GM12864 (cell line): ENCODE measurements around the gene GABRA1.
A peak's percentile ranks its signal among the peaks of the same experiment; 100 is the strongest.

Experiments
- DNase-seq: peaks from one replicate; pipeline ENCODE4 v3.0.0-alpha.2; 2011; ENCODE audit warnings: low read depth
- H3K4me3 ChIP-seq: 2 replicates; pipeline ENCODE4 v1.5.1; 2011; ENCODE audit warnings: mild to moderate bottlenecking, low read depth, low read length, control low read depth
- TF ChIP-seq, protein P1 (sequence below): IDR thresholded peaks from 2 replicates; pipeline ENCODE4 v1.5.1; 2011; ENCODE audit warnings: low read depth, mild to moderate bottlenecking, moderate library complexity, low read length, control low read depth, inconsistent platforms; ENCODE audit errors: missing control alignments

The GABRA1 gene

DNA sequence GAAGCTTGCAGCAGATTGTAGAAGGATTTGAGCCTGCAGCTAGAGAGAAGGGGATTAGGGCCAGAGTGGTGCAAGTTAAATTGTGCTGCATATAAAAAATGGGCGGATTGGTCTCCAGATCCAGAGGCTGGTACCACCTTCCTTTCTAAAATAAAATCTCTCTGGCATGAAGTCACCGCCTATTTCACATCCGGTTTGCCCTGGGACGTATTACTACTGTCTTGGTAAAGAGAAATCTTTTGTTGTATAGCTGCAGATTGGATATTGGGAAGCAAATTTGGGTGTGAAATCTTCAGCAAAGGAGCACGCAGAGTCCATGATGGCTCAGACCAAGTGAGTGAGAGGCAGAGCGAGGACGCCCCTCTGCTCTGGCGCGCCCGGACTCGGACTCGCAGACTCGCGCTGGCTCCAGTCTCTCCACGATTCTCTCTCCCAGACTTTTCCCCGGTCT, at the start of gene GABRA1:
TSS of gene GABRA1 (plus strand) at position 180 of the 451 bp plus-strand sequence. CDS start 2,691 bp downstream, outside the sequence.
- no peak within 1 kb of the TSS for H3K4me3 ChIP-seq
- DNase-seq = no peak
- TF ChIP-seq, protein P1, sequence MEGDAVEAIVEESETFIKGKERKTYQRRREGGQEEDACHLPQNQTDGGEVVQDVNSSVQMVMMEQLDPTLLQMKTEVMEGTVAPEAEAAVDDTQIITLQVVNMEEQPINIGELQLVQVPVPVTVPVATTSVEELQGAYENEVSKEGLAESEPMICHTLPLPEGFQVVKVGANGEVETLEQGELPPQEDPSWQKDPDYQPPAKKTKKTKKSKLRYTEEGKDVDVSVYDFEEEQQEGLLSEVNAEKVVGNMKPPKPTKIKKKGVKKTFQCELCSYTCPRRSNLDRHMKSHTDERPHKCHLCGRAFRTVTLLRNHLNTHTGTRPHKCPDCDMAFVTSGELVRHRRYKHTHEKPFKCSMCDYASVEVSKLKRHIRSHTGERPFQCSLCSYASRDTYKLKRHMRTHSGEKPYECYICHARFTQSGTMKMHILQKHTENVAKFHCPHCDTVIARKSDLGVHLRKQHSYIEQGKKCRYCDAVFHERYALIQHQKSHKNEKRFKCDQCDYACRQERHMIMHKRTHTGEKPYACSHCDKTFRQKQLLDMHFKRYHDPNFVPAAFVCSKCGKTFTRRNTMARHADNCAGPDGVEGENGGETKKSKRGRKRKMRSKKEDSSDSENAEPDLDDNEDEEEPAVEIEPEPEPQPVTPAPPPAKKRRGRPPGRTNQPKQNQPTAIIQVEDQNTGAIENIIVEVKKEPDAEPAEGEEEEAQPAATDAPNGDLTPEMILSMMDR = no peak

DNA sequence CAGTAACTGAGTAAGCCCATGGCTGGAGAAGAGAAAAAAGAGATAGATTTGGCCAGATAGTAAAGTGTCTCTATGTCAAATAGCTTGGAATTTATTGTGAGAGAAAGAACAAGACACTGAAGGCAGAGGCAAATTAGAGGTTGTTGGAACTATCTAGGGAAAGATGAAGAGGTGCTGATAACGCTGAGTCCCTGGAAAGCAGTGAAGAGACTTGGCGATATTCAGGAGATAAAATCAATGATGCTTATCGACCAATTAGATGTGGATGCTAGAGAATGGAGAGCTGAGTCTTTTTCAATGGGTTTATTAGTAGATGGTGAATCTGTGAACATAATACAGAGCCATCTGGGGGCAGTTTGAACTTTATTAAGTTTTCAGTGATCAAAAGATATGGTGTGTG, 48.6 kb upstream of the GABRA1 start:
- TF ChIP-seq, protein P1 = no peak
- no peak overlapping the region for H3K4me3 ChIP-seq
- no peak for DNase-seq

DNA sequence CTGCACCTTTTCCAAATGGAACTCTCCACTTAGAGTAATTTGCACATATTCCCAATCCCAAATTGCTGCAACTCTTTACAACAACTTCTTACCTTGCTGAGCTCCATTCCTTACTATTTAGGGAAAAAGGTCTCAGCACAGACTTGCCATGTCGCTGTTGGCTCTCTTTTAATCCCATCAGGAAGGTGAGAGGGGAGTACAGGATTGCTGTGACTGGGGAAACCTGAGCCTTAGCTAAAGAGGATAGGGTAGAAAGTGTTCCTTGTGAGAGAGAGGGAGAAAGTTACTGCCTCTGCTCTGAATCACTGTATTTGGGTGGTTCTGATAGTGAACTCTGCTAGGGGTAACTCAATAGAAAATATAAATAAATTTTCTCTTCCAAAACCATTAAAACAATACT, 43.7 kb upstream of the GABRA1 start:
- TF ChIP-seq, protein P1 = no peak
- DNase-seq = no peak
- no peak overlapping the region for H3K4me3 ChIP-seq

DNA sequence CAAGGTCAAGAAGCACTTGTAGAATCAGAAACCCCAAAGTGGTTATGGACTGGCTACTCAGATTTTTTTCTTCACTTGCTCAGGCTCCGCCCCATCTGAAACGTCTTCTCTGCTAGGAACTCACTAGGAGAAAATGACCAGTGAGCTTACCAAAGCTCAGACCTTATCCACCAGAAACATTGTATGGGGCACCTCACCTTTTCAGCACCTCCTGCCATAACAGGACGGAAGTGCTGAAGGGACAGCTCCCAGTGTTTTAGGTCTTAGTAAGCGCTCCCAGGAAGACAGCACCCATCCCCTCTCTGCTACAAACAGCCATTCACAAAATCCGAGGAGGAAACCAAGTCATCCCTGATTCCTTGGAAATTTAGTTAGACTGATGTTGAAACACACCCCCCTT, 1.2 kb upstream of the GABRA1 start:
- TF ChIP-seq, protein P1 = no peak
- H3K4me3 ChIP-seq = no peak overlapping the region
- DNase-seq = no peak

DNA sequence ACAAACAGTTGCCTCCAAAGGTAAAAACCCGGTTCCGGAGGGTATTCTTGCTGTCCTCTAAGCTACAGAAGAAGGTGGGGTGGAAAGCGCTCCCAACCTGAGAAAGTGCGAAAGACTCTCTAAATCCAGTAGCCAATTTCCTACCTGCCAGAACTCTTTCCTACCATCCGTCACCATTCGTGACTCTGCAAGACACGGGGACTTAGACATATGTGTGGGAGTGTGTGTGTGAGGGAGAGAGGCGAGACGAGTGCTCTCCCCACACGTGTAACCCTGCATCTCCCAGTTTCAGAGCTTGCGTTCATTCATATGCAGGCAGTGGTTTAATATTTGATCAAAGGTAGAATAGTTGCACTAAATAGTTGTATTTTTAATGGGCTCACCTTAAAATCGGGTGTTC, 473 bp upstream of the GABRA1 start:
- no peak overlapping the region for H3K4me3 ChIP-seq
- TF ChIP-seq, protein P1 = no peak
- no peak for DNase-seq

DNA sequence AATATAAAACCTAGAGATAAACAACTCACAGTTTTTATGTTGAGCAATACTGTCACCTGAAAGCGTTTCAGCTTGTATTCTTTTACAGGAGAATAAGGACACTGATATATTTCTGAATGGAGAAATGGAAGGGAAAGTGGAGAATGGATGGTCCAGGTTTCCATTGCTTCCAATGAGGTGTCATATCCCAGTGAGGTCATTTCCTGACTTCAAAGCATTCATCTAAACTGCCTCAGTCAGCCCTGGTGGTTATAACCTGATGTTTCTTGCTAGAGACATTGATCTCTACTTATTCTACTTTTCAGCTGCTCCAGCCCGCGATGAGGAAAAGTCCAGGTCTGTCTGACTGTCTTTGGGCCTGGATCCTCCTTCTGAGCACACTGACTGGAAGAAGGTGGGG, 2.6 kb downstream of the GABRA1 start:
- no peak overlapping the region for H3K4me3 ChIP-seq
- TF ChIP-seq, protein P1 = no peak
- no peak for DNase-seq

DNA sequence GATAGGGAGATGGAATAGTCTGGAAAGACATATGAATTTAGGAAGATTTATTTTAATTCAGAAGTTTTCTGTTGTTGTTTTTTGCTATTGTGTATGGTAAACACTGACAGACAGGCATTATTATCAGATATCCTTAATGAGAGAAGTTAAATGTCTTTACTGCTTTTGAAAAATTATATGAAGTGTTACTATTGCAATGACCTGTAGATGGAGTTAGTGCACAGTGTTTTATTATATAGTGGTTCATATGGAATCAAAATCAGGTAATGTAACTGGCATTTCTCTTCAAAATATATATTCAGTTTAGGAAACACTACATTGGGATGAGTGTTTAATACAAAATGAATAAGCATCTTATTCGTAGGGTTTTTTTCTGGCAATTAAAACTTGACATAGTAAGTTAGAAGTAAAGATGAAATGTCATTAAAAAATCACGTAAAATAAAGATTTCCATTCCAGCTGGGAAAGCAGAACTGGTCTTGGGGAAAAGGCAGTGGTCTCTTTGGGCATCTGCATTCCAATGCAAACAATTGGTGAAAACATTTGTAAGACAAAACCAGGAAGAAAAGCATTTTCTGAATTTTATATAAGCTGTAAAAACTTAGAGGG, 3.9 kb downstream of the GABRA1 start:
- TF ChIP-seq, protein P1 = peak; percentile 15
- DNase-seq = no peak
- H3K4me3 ChIP-seq = no peak overlapping the region
